Activated CD4-positive, CD25-positive, alpha-beta regulatory T cell (primary cell): ENCODE measurements around the gene NME7.

Experiments
- DNase-seq, 4 experiments: peaks; one replicate each; lab custom pipeline; 2025; lab: John Stamatoyannopoulos, UW

NME7 gene

DNA sequence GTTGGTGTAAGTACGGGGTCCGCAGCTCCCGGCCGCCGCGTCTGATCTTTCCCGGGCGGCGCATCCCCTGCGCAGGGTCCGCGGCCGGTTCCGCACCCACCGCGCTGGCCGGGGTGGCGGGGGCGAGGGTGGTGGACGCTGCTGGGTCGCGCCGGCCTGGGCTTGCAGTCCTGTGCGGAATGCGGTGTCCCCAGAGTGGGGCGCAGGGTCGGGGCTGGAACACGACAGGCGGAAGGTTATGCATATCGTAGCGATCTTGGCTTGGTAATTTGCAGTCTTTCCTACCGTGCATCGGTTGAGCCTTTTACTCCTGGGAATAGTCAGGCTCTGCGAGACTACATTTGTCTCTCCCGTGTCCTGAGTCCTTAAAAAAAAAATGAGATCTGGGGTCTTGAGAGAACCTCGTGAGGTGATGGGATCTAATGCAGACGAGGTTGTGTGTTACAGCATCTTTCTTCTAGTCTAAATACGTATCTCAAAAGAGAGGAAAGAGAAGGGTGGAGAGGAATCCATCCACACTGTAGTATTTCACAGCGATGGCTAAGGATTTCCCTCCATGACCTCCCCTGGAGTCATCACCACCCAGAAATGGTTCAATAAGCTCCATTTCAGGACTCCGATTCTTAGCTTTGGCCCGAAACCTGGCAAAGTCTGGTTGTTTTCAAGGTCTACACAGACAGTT is 260.5 kb downstream of the NME7 start:
- no peak for DNase-seq

DNA sequence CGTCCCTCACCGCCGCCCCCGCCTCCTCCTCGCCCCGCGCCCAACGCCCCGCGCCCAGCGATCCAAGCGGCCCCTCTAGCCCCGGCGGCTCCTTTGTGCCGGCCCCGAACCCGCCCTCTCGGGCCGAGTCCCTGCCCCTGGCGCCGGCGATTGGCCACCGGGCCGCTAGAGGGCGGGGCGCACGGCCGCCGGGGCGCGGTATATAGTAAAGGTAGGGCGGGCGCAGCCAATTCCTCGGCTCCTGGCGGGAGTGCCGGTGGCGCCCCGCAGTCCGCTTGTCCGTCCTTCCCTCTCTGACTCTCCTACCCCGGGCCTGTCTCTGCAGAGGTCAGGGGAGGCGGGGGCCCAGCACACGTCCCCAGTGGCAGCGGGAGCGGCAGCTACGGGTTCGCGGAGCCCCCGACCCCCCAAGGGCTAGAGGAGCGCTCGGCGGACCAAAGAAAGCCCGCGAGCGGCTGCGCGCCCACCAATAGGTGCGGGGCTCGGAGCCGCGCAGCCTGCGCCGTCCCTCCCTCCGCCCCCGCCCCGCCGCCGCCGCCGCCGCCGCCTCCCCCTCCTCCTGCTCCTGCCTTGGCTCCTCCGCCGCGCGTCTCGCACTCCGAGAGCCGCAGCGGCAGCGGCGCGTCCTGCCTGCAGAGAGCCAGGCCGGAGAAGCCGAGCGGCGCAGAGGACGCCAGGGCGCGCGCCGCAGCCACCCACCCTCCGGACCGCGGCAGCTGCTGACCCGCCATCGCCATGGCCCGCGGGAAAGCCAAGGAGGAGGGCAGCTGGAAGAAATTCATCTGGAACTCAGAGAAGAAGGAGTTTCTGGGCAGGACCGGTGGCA is 261.3 kb downstream of the NME7 start, which contains the start of gene ATP1B1:
ATP1B1 (plus strand) TSS at position 596 of the 826 bp plus-strand sequence; CDS start at position 736, 140 bp downstream.
- DNase-seq, result peak; percentile 69 to 71 (median 70)

GRCh38 chr1:169105434-169106094 is 262.0 kb downstream of the NME7 start:
- peak in 2 of 4 experiments; percentile 18 to 30 for DNase-seq

DNA sequence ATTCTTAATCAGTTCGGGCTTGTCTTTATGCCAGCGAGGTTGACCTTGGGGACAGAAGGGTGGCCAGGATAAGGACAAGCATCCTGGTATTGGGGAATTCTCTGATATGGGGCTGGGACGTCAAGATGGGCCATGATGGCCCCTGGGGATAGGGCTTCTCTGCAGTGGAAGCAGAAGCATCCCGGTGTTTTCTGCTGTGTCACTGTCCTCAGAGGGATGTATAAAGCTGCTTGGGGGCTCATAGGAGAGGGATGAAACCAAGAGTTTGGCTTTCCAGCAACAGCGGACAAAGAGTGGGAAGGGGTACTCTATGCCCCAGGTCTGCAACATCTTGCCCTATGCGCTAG is 262.5 kb downstream of the NME7 start:
- DNase-seq, result no peak

DNA sequence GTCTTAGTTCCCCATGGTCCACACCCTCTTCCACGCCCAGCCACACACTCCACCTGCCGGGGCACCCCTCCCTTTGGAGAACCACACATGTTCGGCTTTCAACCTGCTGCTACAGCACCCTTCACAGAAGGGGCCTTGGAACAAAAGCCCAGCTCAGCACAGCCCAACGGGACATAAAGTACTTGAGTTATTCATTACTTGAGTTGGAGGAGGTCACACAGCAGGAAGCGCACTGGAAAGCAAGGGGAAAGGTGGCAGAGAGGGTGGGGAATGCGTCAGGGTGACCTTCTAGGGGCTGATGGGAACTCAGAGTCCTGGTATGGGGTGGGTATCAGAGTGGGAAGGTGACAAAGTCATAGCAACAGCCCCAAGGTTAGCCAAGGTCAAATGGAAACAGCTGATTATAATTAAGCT is 264.1 kb downstream of the NME7 start:
- DNase-seq, result no peak

DNA sequence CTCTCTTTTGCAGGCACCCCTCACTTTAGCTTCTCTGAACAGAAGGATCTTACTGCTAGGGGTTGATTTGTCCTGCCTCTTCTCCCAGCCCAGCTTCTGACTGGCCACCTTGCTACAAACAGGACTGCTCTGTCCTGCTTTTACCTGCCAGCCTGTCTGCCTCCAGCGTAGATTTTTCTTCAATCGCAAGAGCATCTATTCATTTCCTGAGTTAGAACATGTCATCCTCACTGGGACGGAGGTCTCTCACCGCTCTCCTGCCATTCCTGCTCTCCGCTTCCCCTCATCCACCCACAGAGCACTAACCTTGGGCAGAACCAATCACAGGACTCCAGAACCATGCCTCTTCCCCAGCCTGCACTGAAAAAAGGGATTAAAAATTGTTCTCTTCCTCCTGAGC is 264.6 kb downstream of the NME7 start:
- no peak for DNase-seq

GRCh38 chr1:169102567-169102966 is 265.0 kb downstream of the NME7 start:
- DNase-seq, result no peak

GRCh38 chr1:169100651-169101088 is 266.9 kb downstream of the NME7 start:
- no peak for DNase-seq

DNA sequence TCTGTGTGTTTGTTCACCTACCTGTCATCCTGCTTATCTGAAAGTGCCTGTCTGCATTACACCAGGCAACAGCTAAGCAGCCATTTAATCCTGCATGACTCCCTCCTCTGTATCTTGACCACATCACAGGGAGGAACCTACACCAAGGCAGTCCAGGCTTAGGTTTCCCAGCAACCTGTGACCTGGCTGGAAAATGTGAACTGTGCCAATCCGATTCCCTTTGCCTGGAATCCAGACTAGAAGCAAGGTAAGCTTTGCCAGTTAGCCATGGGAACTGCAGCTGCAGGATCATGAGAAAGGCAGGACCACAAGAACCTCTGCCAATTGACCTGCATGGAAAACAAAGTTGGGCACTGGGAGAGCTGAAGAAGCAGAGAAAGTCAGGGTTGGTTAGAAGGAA is 267.4 kb downstream of the NME7 start:
- DNase-seq, result no peak

DNA sequence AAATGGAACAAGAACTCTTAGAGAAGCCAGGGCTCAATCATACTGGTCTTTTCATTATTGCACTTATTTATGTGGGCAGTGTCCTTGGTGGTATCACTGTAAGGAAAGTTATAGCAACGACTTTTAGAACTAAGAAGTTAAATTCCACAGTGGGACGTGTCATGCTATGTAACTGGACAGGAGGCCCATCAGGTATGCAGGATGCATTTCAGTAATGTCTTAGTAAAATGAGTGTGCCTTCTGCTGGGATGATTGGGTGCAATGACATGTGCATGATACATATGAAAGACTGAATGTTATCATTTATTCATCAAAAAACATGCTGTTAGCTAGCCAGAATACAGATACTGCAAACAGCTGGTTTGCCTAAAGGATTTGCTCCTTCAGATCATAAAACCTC is 268.0 kb downstream of the NME7 start:
- DNase-seq, result no peak

- DNase-seq, result no peak
Measured at GRCh38 chr1:169098380-169098779, 269.2 kb downstream of the NME7 start.

DNA sequence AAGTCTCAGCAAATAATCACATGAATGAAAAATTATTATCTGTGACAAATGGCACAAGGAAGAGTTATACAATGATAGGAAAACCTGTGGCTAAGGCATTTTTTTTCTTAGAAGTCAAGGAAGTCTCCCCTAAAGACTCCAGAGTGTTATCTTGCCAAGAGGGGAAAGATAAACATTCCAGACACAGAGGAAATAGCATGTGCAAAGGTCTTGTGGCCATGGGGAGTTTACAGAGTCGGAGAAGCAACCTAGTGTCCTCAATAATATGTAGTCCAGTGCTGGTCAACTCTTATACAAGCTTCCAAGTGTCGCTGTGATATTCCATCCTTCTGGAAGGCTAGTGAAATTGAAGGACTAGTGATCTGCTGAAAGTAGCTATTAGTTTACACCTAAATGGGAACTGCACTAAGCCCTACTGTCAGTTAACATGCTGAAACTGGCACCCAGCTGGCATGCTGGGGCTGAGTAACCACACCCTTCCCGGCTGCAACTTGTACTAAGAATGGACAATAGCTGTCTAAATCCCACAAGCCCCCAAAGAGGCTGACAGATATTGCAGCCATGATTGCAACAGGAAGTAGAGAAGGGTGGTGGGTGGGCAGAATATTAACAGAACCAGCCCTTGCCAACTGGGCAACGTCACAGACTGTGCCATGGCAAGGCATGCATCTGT is 272.6 kb downstream of the NME7 start:
- DNase-seq, result no peak

DNA sequence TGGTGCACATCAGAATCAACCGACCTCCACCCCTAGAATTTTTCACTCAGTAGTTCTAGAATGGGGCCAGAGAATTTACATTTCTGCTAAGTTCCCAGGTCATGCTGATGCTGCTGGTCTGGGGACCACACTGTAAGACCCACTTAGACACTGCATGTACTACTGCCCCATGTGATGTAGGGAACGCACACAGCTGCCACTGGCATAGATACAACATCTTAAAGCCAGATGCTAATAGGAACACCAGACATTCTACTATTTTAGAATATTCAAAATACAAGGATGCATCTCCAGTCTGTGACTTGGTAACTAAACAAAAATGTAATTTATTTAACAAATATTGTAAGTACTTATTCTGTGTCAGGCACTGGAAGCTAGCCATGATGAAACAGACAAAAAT is 275.2 kb downstream of the NME7 start:
- no peak for DNase-seq

DNA sequence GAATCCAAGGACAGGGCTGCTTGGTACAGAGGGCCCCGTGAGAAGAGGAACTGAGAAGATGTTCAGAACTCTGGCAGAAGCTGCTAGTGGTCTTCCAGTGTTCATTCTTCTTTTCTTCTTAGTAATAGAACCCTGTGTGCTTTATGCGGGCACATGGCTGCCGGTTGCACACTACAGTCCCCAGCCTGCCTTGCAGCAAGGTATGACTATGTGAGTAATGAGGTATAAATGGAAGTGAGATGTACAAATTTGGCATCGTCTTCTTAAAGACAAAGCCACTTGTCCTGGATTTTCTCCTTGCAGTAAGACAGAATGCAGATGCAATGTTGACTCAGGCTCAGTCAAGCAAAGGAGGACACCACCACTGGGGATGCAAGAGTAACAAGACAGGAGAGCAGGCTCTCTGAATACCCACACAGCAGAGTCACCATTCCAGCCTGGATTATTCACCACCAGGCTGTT is 276.1 kb downstream of the NME7 start:
- no peak for DNase-seq

GRCh38 chr1:169090900-169091311 is 276.7 kb downstream of the NME7 start:
- DNase-seq, result no peak

DNA sequence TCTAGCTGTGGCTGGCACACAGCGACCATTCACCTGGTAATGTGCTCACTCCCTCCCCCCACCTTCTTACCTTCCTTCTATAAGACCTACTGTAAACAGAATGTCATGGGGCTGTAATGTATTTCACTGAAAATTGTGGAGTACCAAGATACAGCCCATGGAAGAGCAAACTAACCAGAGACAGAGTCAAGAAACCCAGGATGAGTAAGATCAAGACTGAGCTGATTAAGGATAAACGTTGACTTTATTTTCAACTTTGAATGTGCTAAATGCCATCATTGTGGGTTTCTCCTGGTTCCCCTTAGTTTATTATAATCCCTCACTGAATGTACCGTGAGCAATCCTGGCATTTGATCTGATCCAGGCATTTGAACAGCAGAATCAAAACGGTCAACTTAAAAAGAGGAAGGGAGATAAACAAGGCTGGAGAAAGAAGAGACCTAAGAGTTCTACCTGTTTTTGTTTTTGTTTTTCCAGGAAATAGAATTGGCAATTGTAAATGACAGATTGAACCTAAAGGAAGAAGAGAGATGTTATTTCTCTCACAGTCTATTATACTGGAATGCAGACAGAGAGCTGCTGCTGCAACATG is 277.2 kb downstream of the NME7 start:
- no peak for DNase-seq

DNA sequence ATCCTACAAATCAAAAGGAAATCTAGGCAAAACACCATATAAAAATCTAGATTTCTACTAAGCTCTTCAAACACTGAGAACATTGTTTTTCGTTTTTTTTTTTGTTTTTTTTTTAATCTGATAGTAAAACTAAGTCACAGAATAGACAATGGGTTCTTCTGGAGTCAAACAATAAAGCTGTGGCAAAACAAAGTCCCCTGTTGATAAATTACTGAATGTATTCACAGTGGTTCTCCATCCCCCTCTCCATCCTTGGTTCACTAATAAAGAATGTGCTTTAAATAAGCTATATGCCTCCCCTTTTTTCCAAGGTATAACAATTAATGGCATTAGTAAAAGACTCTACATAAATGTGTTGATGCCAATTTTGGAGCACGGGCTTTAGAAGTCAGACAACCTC is 277.8 kb downstream of the NME7 start:
- DNase-seq, result no peak

- DNase-seq, result no peak
Measured at GRCh38 chr1:169087876-169088275, 279.7 kb downstream of the NME7 start.

- DNase-seq, result no peak
Measured at GRCh38 chr1:169086603-169087455, 280.8 kb downstream of the NME7 start.

GRCh38 chr1:169085911-169086310 is 281.7 kb downstream of the NME7 start:
- DNase-seq, result no peak
